PC-9 (cell line): Measurements from ENCODE around the gene TUBA1A. TPM values are rescaled to one million over a fixed set of nuclear protein-coding genes. Genes with fewer than 3 reads are reported as not detected.
"Not testable (repeated sequence)": the region's sequence is repeated elsewhere in the genome, so short reads cannot be mapped to it uniquely, and the experiment has no call there.

Experiments used
- BruUV-seq: library from RNA; stranded (reverse); fragments of 400-500 nt; replicated peaks from 2 replicates; lab custom pipeline; 2021; lab: Mats Ljungman, UMichigan
- CTCF ChIA-PET: fragments of 300-600 bp; sonication (Branson Sonifier 250); formaldehyde crosslinking; loops from one replicate; lab custom pipeline; 2022; ENCODE audit warnings: antibody characterized with exemption; lab: Charles Lee
- POLR2A ChIA-PET: fragments of 300-600 bp; sonication (Branson Sonifier 250); formaldehyde crosslinking; loops from one replicate; lab custom pipeline; 2022; ENCODE audit warnings: antibody characterized with exemption; ENCODE audit not compliant: unreplicated experiment; lab: Charles Lee
- DNase-seq, 2 experiments: peaks; one replicate each; pipeline versions ENCODE4 v3.0.0 to v3.0.0-alpha.2; 2015 to 2022; ENCODE audit warnings: mixed read lengths in 1 of 2
- H2AFZ ChIP-seq: fragments of 200-600 bp; sonication (generic); 2 replicates; pipeline ENCODE4 v1.8.1; 2017; ENCODE audit warnings: antibody characterized with exemption
- H3F3A ChIP-seq: fragments of 200-600 bp; sonication (generic); 2 replicates; pipeline ENCODE4 v1.8.1; 2017; ENCODE audit warnings: antibody characterized with exemption, mild to moderate bottlenecking, low read depth; ENCODE audit not compliant: insufficient read depth
- H3K27ac ChIP-seq: fragments of 200-600 bp; sonication (generic); 2 replicates; pipeline ENCODE4 v1.6.1; 2016; ENCODE audit warnings: mixed run types
- H3K27me3 ChIP-seq: fragments of 200-600 bp; sonication (generic); 2 replicates; pipeline ENCODE4 v1.6.1; 2016; ENCODE audit warnings: low read depth, mixed run types; ENCODE audit not compliant: insufficient read depth
- H3K36me3 ChIP-seq: fragments of 200-600 bp; sonication (generic); 2 replicates; pipeline ENCODE4 v1.6.1; 2016; ENCODE audit warnings: low read depth, mixed run types
- H3K4me1 ChIP-seq: fragments of 200-600 bp; sonication (generic); replicated peaks from 2 replicates; pipeline ENCODE4 v1.6.1; 2016; ENCODE audit warnings: mixed run types; ENCODE audit not compliant: insufficient read depth
- H3K4me2 ChIP-seq: fragments of 200-600 bp; sonication (generic); 2 replicates; pipeline ENCODE4 v1.6.1; 2017; ENCODE audit warnings: mixed run types
- H3K4me3 ChIP-seq: fragments of 200-600 bp; sonication (generic); 2 replicates; pipeline ENCODE4 v1.6.1; 2016; ENCODE audit warnings: mixed run types
- H3K79me2 ChIP-seq: fragments of 200-600 bp; sonication (generic); 2 replicates; pipeline ENCODE4 v1.6.1; 2017; ENCODE audit warnings: low read depth, mixed run types
- H3K9me2 ChIP-seq: fragments of 200-600 bp; sonication (generic); 2 replicates; pipeline ENCODE4 v1.8.1; 2017; ENCODE audit warnings: mild to moderate bottlenecking; ENCODE audit not compliant: insufficient read depth
- H3K9me3 ChIP-seq: fragments of 200-600 bp; sonication (generic); 2 replicates; pipeline ENCODE4 v1.8.1; 2016; ENCODE audit warnings: low read depth; ENCODE audit not compliant: insufficient read depth
- H4K20me1 ChIP-seq: fragments of 200-600 bp; sonication (generic); 2 replicates; pipeline ENCODE4 v1.8.1; 2017; ENCODE audit not compliant: insufficient read depth
- CTCF ChIP-seq: fragments of 200-600 bp; sonication (generic); conservative IDR thresholded peaks from 2 replicates; pipeline ENCODE4 v1.6.1; 2017; ENCODE audit warnings: mixed run types, antibody characterized with exemption, mild to moderate bottlenecking, moderate library complexity
- EZH2 ChIP-seq: fragments of 200-600 bp; sonication (generic); IDR thresholded peaks from 2 replicates; pipeline ENCODE4 v1.8.0; 2017; ENCODE audit warnings: antibody characterized with exemption, low read depth
- intact Hi-C: fragments of 100-400 bp; cut with micrococcal nuclease; formaldehyde crosslinking; loops from one replicate; pipeline ENCODE4 v1.10.0; 2022; ENCODE audit not compliant: unreplicated experiment
- total RNA-seq: library from RNA; stranded (reverse); gene quantifications from 2 replicates; pipeline ENCODE4 v1.2.3, GENCODE V29; 2021

Gene TUBA1A
- total RNA-seq, 1 experiment from 2014 or later, result 14.2 TPM

GRCh38 chr12:49197256-49197655 lies 8.4 kb upstream of the TUBA1A start:
- Histone ChIP-seq H3F3A (peaks cover 19% of the 10 kb centered on the region), H3K27ac (no peak overlapping the region), H3K4me2 (no peak overlapping the region), H4K20me1 (no peaks in the 10 kb centered on the region), H3K27me3 (no peaks in the 10 kb centered on the region; the same call in 1 of the 2 replicates), H3K4me3 (no peak overlapping the region), H3K9me2 (no peaks in the 10 kb centered on the region), H2AFZ (no peak overlapping the region), H3K4me1 (peaks cover 20% of the 10 kb centered on the region), H3K9me3 (no peaks in the 10 kb centered on the region), H3K36me3 (no peaks in the 10 kb centered on the region), H3K79me2 (no peaks in the 10 kb centered on the region)
- intact Hi-C loops, result no loop called here
- TF ChIP-seq EZH2, result no peak
- TF ChIP-seq CTCF, result no peak
- CTCF ChIA-PET, result no interaction called here
- no peak for DNase-seq
- no TSS peak for BruUV-seq
- POLR2A ChIA-PET, result no interaction called here

- Histone ChIP-seq H3K27me3 (no peaks in the 10 kb centered on the region; the same call in 1 of the 2 replicates), H3K4me2 (no peak overlapping the region), H3K79me2 (no peaks in the 10 kb centered on the region), H3K4me1 (peaks cover 4% of the 10 kb centered on the region), H3K9me3 (no peaks in the 10 kb centered on the region), H3K4me3 (no peak overlapping the region), H4K20me1 (no peaks in the 10 kb centered on the region), H2AFZ (no peak overlapping the region), H3K9me2 (no peaks in the 10 kb centered on the region), H3K27ac (no peak overlapping the region), H3F3A (peaks cover 5% of the 10 kb centered on the region; the same call in 1 of the 2 replicates), H3K36me3 (no peaks in the 10 kb centered on the region)
- POLR2A ChIA-PET, result no interaction called here
- TF ChIP-seq CTCF (no peak), EZH2 (no peak)
- BruUV-seq, result no TSS peak
- intact Hi-C loops, result no loop called here
- DNase-seq, result no peak
- CTCF ChIA-PET, result no interaction called here
Observed at GRCh38 chr12:49195736-49196135, 6.9 kb upstream of the TUBA1A start.

GRCh38 chr12:49193746-49194145 lies 4.9 kb upstream of the TUBA1A start:
- H2AFZ ChIP-seq, H3K4me2 ChIP-seq, POLR2A ChIA-PET, H3K4me1 ChIP-seq, H3K9me3 ChIP-seq, H3K27me3 ChIP-seq, H3K9me2 ChIP-seq, H3K36me3 ChIP-seq, H3K27ac ChIP-seq, BruUV-seq, CTCF ChIA-PET, H4K20me1 ChIP-seq, intact Hi-C loops, H3K4me3 ChIP-seq, H3K79me2 ChIP-seq, DNase-seq, H3F3A ChIP-seq: not testable (repeated sequence)

- H3K4me1 ChIP-seq, H3K9me2 ChIP-seq, intact Hi-C loops, H3K4me2 ChIP-seq, H3K27ac ChIP-seq, BruUV-seq, H3K36me3 ChIP-seq, DNase-seq, H3K4me3 ChIP-seq, H3F3A ChIP-seq, H3K79me2 ChIP-seq, H4K20me1 ChIP-seq, H3K27me3 ChIP-seq, H3K9me3 ChIP-seq, POLR2A ChIA-PET, H2AFZ ChIP-seq: not testable (repeated sequence)
- CTCF ChIA-PET, result interaction anchor here (0.7 kb wide), 1 partner anchor 97 kb away, joined by 6 read pairs; no protein-coding TSS in a partner anchor
Observed at GRCh38 chr12:49191498-49191897, 2.6 kb upstream of the TUBA1A start.
